GM23338 (cell line): Measurements from ENCODE around the gene SERPINC1. TPM values are rescaled to one million over a fixed set of nuclear protein-coding genes. Genes with fewer than 3 reads are reported as not detected.

ENCODE experiments used
- ATAC-seq: fragments of 200-7000 bp; cut with Tn5 transposase; 3 replicates; pipeline ENCODE4 v1.9.1; 2020
- DNase-seq: peaks from one replicate; pipeline ENCODE4 v3.0.0-alpha.2; 2015; ENCODE audit warnings: low spot score
- H2AFZ ChIP-seq: fragments of 200-600 bp; sonication (generic); 2 replicates; pipeline ENCODE4 v1.8.0; 2016; ENCODE audit warnings: antibody characterized with exemption, mild to moderate bottlenecking, moderate library complexity
- H3F3A ChIP-seq: fragments of 200-600 bp; sonication (generic); replicated peaks from 2 replicates; pipeline ENCODE4 v1.8.0; 2017; ENCODE audit warnings: antibody characterized with exemption, mixed run types, low read depth
- H3K27ac ChIP-seq: fragments of 200-600 bp; sonication (generic); 2 replicates; pipeline ENCODE4 v1.6.1; 2016; ENCODE audit warnings: low read depth
- H3K27me3 ChIP-seq: fragments of 200-600 bp; sonication (generic); 2 replicates; pipeline ENCODE4 v1.8.0; 2016; ENCODE audit warnings: mild to moderate bottlenecking, mixed run types, moderate library complexity; ENCODE audit not compliant: insufficient read depth
- H3K36me3 ChIP-seq: fragments of 200-600 bp; sonication (generic); 2 replicates; pipeline ENCODE4 v1.8.0; 2016; ENCODE audit warnings: mild to moderate bottlenecking; ENCODE audit not compliant: insufficient read depth
- H3K4me1 ChIP-seq: fragments of 200-600 bp; sonication (generic); 2 replicates; pipeline ENCODE4 v1.8.0; 2016; ENCODE audit warnings: mild to moderate bottlenecking, moderate library complexity; ENCODE audit not compliant: insufficient read depth
- H3K4me2 ChIP-seq: fragments of 200-600 bp; sonication (generic); 2 replicates; pipeline ENCODE4 v1.7.1; 2017; ENCODE audit warnings: mixed run types
- H3K4me3 ChIP-seq: fragments of 200-600 bp; sonication (generic); 2 replicates; pipeline ENCODE4 v1.6.1; 2016; ENCODE audit warnings: mixed run types
- H3K79me2 ChIP-seq: fragments of 200-600 bp; sonication (generic); replicated peaks from 2 replicates; pipeline ENCODE4 v1.8.0; 2017; ENCODE audit warnings: mild to moderate bottlenecking; ENCODE audit not compliant: insufficient read depth
- H3K9me2 ChIP-seq: fragments of 200-600 bp; sonication (generic); 2 replicates; pipeline ENCODE4 v1.8.0; 2017; ENCODE audit not compliant: insufficient read depth
- H4K20me1 ChIP-seq: fragments of 200-600 bp; sonication (generic); replicated peaks from 2 replicates; pipeline ENCODE4 v1.8.0; 2017; ENCODE audit warnings: mild to moderate bottlenecking; ENCODE audit not compliant: insufficient read depth
- H3K27ac Mint-ChIP-seq: 2 replicates; pipeline ENCODE4 v1.8.0; 2020; ENCODE audit warnings: inconsistent platforms, mild to moderate bottlenecking, moderate library complexity, mixed read lengths
- H3K27me3 Mint-ChIP-seq: 3 replicates; pipeline ENCODE4 v1.8.0; 2022; ENCODE audit warnings: low read depth, mild to moderate bottlenecking, moderate library complexity, mixed read lengths, inconsistent platforms; ENCODE audit not compliant: insufficient read depth, poor library complexity
- H3K36me3 Mint-ChIP-seq: 3 replicates; pipeline ENCODE4 v1.8.0; 2021; ENCODE audit warnings: low read depth, mild to moderate bottlenecking, inconsistent platforms, moderate library complexity, mixed read lengths
- H3K4me1 Mint-ChIP-seq: 3 replicates; pipeline ENCODE4 v1.8.0; 2020; ENCODE audit warnings: mild to moderate bottlenecking, inconsistent platforms, mixed read lengths
- H3K4me3 Mint-ChIP-seq: 3 replicates; pipeline ENCODE4 v1.8.0; 2021; ENCODE audit warnings: moderate library complexity, mild to moderate bottlenecking, inconsistent platforms, mixed read lengths
- H3K9me3 Mint-ChIP-seq: 3 replicates; pipeline ENCODE4 v1.8.0; 2020; ENCODE audit warnings: moderate library complexity, mild to moderate bottlenecking, inconsistent platforms, mixed read lengths
- CREB1 ChIP-seq: fragments of 250-450 bp; sonication (Bioruptor Pico); IDR thresholded peaks from 2 replicates; pipeline ENCODE4 v1.5.0; 2020; ENCODE audit warnings: low read depth, mild to moderate bottlenecking, moderate library complexity
- EZH2 ChIP-seq: fragments of 200-600 bp; sonication (generic); IDR thresholded peaks from one replicate; pipeline ENCODE4 v1.8.0; 2017; ENCODE audit warnings: antibody characterized with exemption, mild to moderate bottlenecking, low read depth; ENCODE audit not compliant: unreplicated experiment
- EZH2phosphoT487 ChIP-seq: fragments of 200-600 bp; sonication (generic); IDR thresholded peaks from one replicate; pipeline ENCODE4 v1.8.1; 2018; ENCODE audit warnings: antibody characterized with exemption; ENCODE audit not compliant: unreplicated experiment
- JUNB ChIP-seq: IDR thresholded peaks from one replicate; pipeline ENCODE4 v1.6.1; 2016; ENCODE audit warnings: antibody characterized with exemption; ENCODE audit not compliant: unreplicated experiment
- NANOG ChIP-seq: IDR thresholded peaks from 2 replicates; pipeline ENCODE4 v1.6.1; 2016; ENCODE audit warnings: antibody characterized with exemption, borderline replicate concordance
- POLR2AphosphoS5 ChIP-seq: IDR thresholded peaks from 2 replicates; pipeline ENCODE4 v1.6.1; 2016; ENCODE audit warnings: antibody characterized with exemption, low read depth
- STAT1 ChIP-seq: IDR thresholded peaks from one replicate; pipeline ENCODE4 v1.6.1; 2016; ENCODE audit warnings: antibody characterized with exemption; ENCODE audit not compliant: unreplicated experiment
- ZNF114 ChIP-seq: fragments of 250-450 bp; sonication (Bioruptor Pico); IDR thresholded peaks from 2 replicates; pipeline ENCODE4 v1.5.0; 2020; ENCODE audit warnings: mild to moderate bottlenecking, moderate library complexity
- ZNF331 ChIP-seq: fragments of 250-450 bp; sonication (Bioruptor Pico); IDR thresholded peaks from 2 replicates; pipeline ENCODE4 v1.5.0; 2020; ENCODE audit warnings: low read depth, mild to moderate bottlenecking, moderate library complexity
- polyA plus RNA-seq: library from polyadenylated mRNA; unstranded; fragments of >200 nt; fragmentation: Nextera tagmentation; extraction: Ambion mirVana; gene quantifications from 2 replicates; pipeline ENCODE4 v1.2.1, GENCODE V29; 2016
- total RNA-seq: library from RNA; depleted of rRNA; stranded (reverse); fragments of >200 nt; shearing (Covaris generic); gene quantifications from 2 replicates; pipeline ENCODE4 v1.2.3, GENCODE V29; 2014
- TF ChIP-seq, protein P1 (sequence below): IDR thresholded peaks from 2 replicates; pipeline ENCODE4 v1.6.1; 2016; ENCODE audit warnings: antibody characterized with exemption
- TF ChIP-seq, protein P2 (sequence below): fragments of 250-450 bp; sonication (Bioruptor Pico); IDR thresholded peaks from 2 replicates; pipeline ENCODE4 v1.5.0; 2020; ENCODE audit warnings: mild to moderate bottlenecking, moderate library complexity
- TF ChIP-seq, protein P3 (sequence below), 2 experiments: fragments of 200-600 bp in 1 of 2; sonication (generic) in 1 of 2; conservative IDR thresholded peaks; 2 replicates each; pipeline versions ENCODE4 v1.5.1 to v1.6.1; 2016 to 2017; ENCODE audit warnings: antibody characterized with exemption in 2 of 2, low read depth in 2 of 2, mild to moderate bottlenecking in 2 of 2, moderate library complexity in 1 of 2
- TF ChIP-seq, protein P4 (sequence below): IDR thresholded peaks from one replicate; pipeline ENCODE4 v1.6.1; 2018; ENCODE audit warnings: antibody characterized with exemption; ENCODE audit not compliant: unreplicated experiment

The SERPINC1 gene
- total and polyA plus RNA-seq, 2 experiments from 2014 or later = not detected

DNA sequence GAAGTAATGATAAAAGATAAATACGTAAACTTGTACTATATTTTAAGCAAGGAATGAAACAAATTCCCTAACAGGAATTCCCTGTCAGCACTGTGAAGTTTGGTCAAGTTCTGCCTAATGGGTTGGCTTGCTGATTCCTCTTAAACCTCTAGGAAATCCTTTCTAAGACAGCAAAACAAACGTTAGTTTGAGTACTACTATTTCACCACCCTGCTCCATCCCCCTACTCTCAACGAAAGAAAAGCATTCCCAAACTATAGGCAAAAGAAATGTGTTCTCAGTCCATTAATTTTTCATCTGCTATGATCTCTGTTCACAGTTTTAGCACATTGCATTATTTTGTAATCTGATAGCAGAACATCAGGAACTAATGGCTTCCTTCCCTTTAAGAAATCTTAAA, 16.1 kb downstream of the SERPINC1 start:
- no peak overlapping the region for H3K4me3 Mint-ChIP-seq
- DNase-seq = no peak
- H3K4me2 ChIP-seq = peak overlapping the region; percentile 40
- no peaks in the 10 kb centered on the region for H3K79me2 ChIP-seq
- 0 out of 2 replicates have a peak overlapping the region, but pooled peaks have one; percentile 1 for H3K27ac Mint-ChIP-seq
- H3K4me1 Mint-ChIP-seq = peaks cover 41% of the 10 kb centered on the region
- H3K4me1 ChIP-seq = peaks cover 39% of the 10 kb centered on the region
- H4K20me1 ChIP-seq = no peaks in the 10 kb centered on the region
- no peak for ATAC-seq
- TF ChIP-seq JUNB (no peak), NANOG (no peak), ZNF331 (CRISPR knock-in tag) (no peak), ZNF114 (CRISPR knock-in tag) (no peak), CREB1 (CRISPR knock-in tag) (no peak), POLR2AphosphoS5 (no peak), EZH2phosphoT487 (no peak), STAT1 (no peak), EZH2 (no peak)
- TF ChIP-seq, protein P1, sequence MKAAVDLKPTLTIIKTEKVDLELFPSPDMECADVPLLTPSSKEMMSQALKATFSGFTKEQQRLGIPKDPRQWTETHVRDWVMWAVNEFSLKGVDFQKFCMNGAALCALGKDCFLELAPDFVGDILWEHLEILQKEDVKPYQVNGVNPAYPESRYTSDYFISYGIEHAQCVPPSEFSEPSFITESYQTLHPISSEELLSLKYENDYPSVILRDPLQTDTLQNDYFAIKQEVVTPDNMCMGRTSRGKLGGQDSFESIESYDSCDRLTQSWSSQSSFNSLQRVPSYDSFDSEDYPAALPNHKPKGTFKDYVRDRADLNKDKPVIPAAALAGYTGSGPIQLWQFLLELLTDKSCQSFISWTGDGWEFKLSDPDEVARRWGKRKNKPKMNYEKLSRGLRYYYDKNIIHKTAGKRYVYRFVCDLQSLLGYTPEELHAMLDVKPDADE = no peak
- TF ChIP-seq, protein P2, sequence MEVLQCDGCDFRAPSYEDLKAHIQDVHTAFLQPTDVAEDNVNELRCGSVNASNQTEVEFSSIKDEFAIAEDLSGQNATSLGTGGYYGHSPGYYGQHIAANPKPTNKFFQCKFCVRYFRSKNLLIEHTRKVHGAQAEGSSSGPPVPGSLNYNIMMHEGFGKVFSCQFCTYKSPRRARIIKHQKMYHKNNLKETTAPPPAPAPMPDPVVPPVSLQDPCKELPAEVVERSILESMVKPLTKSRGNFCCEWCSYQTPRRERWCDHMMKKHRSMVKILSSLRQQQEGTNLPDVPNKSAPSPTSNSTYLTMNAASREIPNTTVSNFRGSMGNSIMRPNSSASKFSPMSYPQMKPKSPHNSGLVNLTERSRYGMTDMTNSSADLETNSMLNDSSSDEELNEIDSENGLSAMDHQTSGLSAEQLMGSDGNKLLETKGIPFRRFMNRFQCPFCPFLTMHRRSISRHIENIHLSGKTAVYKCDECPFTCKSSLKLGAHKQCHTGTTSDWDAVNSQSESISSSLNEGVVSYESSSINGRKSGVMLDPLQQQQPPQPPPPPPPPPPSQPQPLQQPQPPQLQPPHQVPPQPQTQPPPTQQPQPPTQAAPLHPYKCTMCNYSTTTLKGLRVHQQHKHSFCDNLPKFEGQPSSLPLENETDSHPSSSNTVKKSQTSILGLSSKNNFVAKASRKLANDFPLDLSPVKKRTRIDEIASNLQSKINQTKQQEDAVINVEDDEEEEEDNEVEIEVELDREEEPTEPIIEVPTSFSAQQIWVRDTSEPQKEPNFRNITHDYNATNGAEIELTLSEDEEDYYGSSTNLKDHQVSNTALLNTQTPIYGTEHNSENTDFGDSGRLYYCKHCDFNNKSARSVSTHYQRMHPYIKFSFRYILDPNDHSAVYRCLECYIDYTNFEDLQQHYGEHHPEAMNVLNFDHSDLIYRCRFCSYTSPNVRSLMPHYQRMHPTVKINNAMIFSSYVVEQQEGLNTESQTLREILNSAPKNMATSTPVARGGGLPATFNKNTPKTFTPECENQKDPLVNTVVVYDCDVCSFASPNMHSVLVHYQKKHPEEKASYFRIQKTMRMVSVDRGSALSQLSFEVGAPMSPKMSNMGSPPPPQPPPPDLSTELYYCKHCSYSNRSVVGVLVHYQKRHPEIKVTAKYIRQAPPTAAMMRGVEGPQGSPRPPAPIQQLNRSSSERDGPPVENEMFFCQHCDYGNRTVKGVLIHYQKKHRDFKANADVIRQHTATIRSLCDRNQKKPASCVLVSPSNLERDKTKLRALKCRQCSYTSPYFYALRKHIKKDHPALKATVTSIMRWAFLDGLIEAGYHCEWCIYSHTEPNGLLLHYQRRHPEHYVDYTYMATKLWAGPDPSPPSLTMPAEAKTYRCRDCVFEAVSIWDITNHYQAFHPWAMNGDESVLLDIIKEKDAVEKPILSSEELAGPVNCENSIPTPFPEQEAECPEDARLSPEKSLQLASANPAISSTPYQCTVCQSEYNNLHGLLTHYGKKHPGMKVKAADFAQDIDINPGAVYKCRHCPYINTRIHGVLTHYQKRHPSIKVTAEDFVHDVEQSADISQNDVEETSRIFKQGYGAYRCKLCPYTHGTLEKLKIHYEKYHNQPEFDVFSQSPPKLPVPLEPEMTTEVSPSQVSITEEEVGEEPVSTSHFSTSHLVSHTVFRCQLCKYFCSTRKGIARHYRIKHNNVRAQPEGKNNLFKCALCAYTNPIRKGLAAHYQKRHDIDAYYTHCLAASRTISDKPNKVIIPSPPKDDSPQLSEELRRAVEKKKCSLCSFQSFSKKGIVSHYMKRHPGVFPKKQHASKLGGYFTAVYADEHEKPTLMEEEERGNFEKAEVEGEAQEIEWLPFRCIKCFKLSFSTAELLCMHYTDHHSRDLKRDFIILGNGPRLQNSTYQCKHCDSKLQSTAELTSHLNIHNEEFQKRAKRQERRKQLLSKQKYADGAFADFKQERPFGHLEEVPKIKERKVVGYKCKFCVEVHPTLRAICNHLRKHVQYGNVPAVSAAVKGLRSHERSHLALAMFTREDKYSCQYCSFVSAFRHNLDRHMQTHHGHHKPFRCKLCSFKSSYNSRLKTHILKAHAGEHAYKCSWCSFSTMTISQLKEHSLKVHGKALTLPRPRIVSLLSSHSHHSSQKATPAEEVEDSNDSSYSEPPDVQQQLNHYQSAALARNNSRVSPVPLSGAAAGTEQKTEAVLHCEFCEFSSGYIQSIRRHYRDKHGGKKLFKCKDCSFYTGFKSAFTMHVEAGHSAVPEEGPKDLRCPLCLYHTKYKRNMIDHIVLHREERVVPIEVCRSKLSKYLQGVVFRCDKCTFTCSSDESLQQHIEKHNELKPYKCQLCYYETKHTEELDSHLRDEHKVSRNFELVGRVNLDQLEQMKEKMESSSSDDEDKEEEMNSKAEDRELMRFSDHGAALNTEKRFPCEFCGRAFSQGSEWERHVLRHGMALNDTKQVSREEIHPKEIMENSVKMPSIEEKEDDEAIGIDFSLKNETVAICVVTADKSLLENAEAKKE (CRISPR knock-in tag) = no peak
- TF ChIP-seq, protein P3, sequence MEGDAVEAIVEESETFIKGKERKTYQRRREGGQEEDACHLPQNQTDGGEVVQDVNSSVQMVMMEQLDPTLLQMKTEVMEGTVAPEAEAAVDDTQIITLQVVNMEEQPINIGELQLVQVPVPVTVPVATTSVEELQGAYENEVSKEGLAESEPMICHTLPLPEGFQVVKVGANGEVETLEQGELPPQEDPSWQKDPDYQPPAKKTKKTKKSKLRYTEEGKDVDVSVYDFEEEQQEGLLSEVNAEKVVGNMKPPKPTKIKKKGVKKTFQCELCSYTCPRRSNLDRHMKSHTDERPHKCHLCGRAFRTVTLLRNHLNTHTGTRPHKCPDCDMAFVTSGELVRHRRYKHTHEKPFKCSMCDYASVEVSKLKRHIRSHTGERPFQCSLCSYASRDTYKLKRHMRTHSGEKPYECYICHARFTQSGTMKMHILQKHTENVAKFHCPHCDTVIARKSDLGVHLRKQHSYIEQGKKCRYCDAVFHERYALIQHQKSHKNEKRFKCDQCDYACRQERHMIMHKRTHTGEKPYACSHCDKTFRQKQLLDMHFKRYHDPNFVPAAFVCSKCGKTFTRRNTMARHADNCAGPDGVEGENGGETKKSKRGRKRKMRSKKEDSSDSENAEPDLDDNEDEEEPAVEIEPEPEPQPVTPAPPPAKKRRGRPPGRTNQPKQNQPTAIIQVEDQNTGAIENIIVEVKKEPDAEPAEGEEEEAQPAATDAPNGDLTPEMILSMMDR (conservative IDR thresholded peaks at IDR 0.05; ENCODE audit: low read depth in 2 of 2) = no peak
- TF ChIP-seq, protein P4, sequence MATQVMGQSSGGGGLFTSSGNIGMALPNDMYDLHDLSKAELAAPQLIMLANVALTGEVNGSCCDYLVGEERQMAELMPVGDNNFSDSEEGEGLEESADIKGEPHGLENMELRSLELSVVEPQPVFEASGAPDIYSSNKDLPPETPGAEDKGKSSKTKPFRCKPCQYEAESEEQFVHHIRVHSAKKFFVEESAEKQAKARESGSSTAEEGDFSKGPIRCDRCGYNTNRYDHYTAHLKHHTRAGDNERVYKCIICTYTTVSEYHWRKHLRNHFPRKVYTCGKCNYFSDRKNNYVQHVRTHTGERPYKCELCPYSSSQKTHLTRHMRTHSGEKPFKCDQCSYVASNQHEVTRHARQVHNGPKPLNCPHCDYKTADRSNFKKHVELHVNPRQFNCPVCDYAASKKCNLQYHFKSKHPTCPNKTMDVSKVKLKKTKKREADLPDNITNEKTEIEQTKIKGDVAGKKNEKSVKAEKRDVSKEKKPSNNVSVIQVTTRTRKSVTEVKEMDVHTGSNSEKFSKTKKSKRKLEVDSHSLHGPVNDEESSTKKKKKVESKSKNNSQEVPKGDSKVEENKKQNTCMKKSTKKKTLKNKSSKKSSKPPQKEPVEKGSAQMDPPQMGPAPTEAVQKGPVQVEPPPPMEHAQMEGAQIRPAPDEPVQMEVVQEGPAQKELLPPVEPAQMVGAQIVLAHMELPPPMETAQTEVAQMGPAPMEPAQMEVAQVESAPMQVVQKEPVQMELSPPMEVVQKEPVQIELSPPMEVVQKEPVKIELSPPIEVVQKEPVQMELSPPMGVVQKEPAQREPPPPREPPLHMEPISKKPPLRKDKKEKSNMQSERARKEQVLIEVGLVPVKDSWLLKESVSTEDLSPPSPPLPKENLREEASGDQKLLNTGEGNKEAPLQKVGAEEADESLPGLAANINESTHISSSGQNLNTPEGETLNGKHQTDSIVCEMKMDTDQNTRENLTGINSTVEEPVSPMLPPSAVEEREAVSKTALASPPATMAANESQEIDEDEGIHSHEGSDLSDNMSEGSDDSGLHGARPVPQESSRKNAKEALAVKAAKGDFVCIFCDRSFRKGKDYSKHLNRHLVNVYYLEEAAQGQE = no peak
- no peaks in the 10 kb centered on the region for H3K9me3 Mint-ChIP-seq
- H2AFZ ChIP-seq = no peak overlapping the region
- H3K27me3 ChIP-seq = no peaks in the 10 kb centered on the region
- peaks cover 3% of the 10 kb centered on the region; the same call in 1 of the 2 replicates for H3K9me2 ChIP-seq
- no peaks in the 10 kb centered on the region for H3K36me3 Mint-ChIP-seq
- H3K27me3 Mint-ChIP-seq = no peaks in the 10 kb centered on the region
- H3K27ac ChIP-seq = no peak overlapping the region
- H3K4me3 ChIP-seq = no peak overlapping the region
- no peaks in the 10 kb centered on the region for H3K36me3 ChIP-seq
- no peaks in the 10 kb centered on the region for H3F3A ChIP-seq
